Measurements from ENCODE around the gene CGN.

DNA sequence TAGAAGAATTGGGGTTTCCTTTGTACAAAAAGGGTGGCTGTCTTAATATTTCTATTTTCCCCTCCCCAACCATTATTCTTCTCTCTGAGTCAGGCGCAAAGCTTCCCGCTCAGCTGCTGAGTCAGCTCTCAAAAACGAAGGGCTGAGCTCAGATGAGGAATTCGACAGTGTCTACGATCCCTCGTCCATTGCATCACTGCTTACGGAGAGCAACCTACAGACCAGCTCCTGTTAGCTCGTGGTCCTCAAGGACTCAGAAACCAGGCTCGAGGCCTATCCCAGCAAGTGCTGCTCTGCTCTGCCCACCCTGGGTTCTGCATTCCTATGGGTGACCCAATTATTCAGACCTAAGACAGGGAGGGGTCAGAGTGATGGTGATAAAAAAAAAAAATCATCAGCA is 25.9 kb downstream of the CGN start:
- TF ChIP-seq, protein P1, sequence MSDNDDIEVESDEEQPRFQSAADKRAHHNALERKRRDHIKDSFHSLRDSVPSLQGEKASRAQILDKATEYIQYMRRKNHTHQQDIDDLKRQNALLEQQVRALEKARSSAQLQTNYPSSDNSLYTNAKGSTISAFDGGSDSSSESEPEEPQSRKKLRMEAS (IDR thresholded peaks at IDR 0.05; ENCODE audit: low read depth, low read length), result no peak
- TF ChIP-seq, protein P2, sequence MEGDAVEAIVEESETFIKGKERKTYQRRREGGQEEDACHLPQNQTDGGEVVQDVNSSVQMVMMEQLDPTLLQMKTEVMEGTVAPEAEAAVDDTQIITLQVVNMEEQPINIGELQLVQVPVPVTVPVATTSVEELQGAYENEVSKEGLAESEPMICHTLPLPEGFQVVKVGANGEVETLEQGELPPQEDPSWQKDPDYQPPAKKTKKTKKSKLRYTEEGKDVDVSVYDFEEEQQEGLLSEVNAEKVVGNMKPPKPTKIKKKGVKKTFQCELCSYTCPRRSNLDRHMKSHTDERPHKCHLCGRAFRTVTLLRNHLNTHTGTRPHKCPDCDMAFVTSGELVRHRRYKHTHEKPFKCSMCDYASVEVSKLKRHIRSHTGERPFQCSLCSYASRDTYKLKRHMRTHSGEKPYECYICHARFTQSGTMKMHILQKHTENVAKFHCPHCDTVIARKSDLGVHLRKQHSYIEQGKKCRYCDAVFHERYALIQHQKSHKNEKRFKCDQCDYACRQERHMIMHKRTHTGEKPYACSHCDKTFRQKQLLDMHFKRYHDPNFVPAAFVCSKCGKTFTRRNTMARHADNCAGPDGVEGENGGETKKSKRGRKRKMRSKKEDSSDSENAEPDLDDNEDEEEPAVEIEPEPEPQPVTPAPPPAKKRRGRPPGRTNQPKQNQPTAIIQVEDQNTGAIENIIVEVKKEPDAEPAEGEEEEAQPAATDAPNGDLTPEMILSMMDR (IDR thresholded peaks at IDR 0.05; ENCODE audit: low read depth, low read length), result no peak
